Stimulated activated CD4-positive, alpha-beta T cell treated with anti-CD3 and anti-CD28 coated beads, Interleukin-4, amount 100 ng/mL, for 24 hours (primary cell): ENCODE results near the gene OXTR.
"Not testable (repeated sequence)": the region's sequence is repeated elsewhere in the genome, so short reads cannot be mapped to it uniquely, and the experiment has no call there.

ENCODE experiments used
- DNase-seq: peaks from one replicate; pipeline ENCODE4 v3.0.0-alpha.2; 2020

The OXTR gene

GRCh38 chr3:8739757-8740504 is 29.5 kb downstream of the OXTR start:
- DNase-seq: no peak

GRCh38 chr3:8738639-8739038 is 30.8 kb downstream of the OXTR start:
- DNase-seq: no peak

GRCh38 chr3:8737823-8738222 is 31.6 kb downstream of the OXTR start:
- DNase-seq: no peak

- DNase-seq: no peak
These were observed 32.1 kb downstream of the OXTR start for GRCh38 chr3:8737301-8737700.

- DNase-seq: no peak
These were observed 33.0 kb downstream of the OXTR start for GRCh38 chr3:8736436-8736835.

GRCh38 chr3:8734908-8735307 is 34.5 kb downstream of the OXTR start:
- no peak for DNase-seq

GRCh38 chr3:8734137-8734878 is 35.1 kb downstream of the OXTR start:
- no peak for DNase-seq

GRCh38 chr3:8733332-8734094 is 35.9 kb downstream of the OXTR start, which contains the start of gene CAV3:
CAV3 (plus strand) TSS chr3:8733802; CDS start chr3:8733877, 75 bp downstream.
- no peak for DNase-seq

- DNase-seq: no peak
These were observed 37.0 kb downstream of the OXTR start for GRCh38 chr3:8732413-8732812.

GRCh38 chr3:8730656-8731055 is 38.8 kb downstream of the OXTR start:
- DNase-seq: no peak

- no peak for DNase-seq
These were observed 39.9 kb downstream of the OXTR start for GRCh38 chr3:8729479-8729878.

GRCh38 chr3:8727605-8728512 is 41.6 kb downstream of the OXTR start:
- DNase-seq: no peak

- no peak for DNase-seq
These were observed 45.2 kb downstream of the OXTR start for GRCh38 chr3:8724108-8724752.

GRCh38 chr3:8723612-8724011 is 45.8 kb downstream of the OXTR start:
- no peak for DNase-seq

- DNase-seq: no peak
These were observed 46.6 kb downstream of the OXTR start for GRCh38 chr3:8722808-8723207.

- not testable (repeated sequence) for DNase-seq
These were observed 53.7 kb downstream of the OXTR start for GRCh38 chr3:8715757-8716156.

GRCh38 chr3:8713901-8714759 is 55.3 kb downstream of the OXTR start:
- no peak for DNase-seq

GRCh38 chr3:8712908-8713255 is 56.5 kb downstream of the OXTR start:
- no peak for DNase-seq

GRCh38 chr3:8712045-8712907 is 57.1 kb downstream of the OXTR start:
- DNase-seq: no peak
